Putamen (tissue), 1 donor: ENCODE data around the gene LRRC71.

Experiments used
- DNase-seq: peaks from one replicate; pipeline ENCODE4 v3.0.0-alpha.2; 2016; ENCODE audit warnings: low spot score

Gene LRRC71

GRCh38 chr1:156947127-156947526 lies 26.7 kb downstream of the LRRC71 start:
- DNase-seq: no peak

- DNase-seq: no peak
Measured at GRCh38 chr1:156947818-156948525, 27.5 kb downstream of the LRRC71 start.

- DNase-seq: no peak
Measured at GRCh38 chr1:156948708-156949107, 28.3 kb downstream of the LRRC71 start.

- DNase-seq: no peak
Measured at GRCh38 chr1:156949127-156949526, 28.7 kb downstream of the LRRC71 start.

GRCh38 chr1:156951371-156951770 lies 30.9 kb downstream of the LRRC71 start:
- no peak for DNase-seq

- DNase-seq: no peak
Measured at GRCh38 chr1:156953571-156953970, 33.1 kb downstream of the LRRC71 start.

- DNase-seq: no peak
Measured at GRCh38 chr1:156956333-156956732, 35.9 kb downstream of the LRRC71 start.

- DNase-seq: no peak
Measured at GRCh38 chr1:156957634-156958033, 37.2 kb downstream of the LRRC71 start.

GRCh38 chr1:156958247-156958714 lies 37.8 kb downstream of the LRRC71 start:
- no peak for DNase-seq

- DNase-seq: no peak
Measured at GRCh38 chr1:156959414-156959813, 39.0 kb downstream of the LRRC71 start.

GRCh38 chr1:156959925-156960324 lies 39.5 kb downstream of the LRRC71 start:
- DNase-seq: no peak

- DNase-seq: no peak
Measured at GRCh38 chr1:156961709-156962108, 41.3 kb downstream of the LRRC71 start.

GRCh38 chr1:156963621-156964020 lies 43.2 kb downstream of the LRRC71 start:
- DNase-seq: no peak

GRCh38 chr1:156964441-156964840 lies 44.0 kb downstream of the LRRC71 start:
- no peak for DNase-seq

GRCh38 chr1:156969496-156969895 lies 49.1 kb downstream of the LRRC71 start:
- no peak for DNase-seq

GRCh38 chr1:156970017-156970416 lies 49.6 kb downstream of the LRRC71 start:
- no peak for DNase-seq

- DNase-seq: no peak
Measured at GRCh38 chr1:156973417-156973816, 53.0 kb downstream of the LRRC71 start.

- DNase-seq: no peak
Measured at GRCh38 chr1:156975084-156975483, 54.7 kb downstream of the LRRC71 start.

- no peak for DNase-seq
Measured at GRCh38 chr1:156980551-156980950, 60.1 kb downstream of the LRRC71 start.
